HepG2 (cell line): Measurements from ENCODE around the gene MYL9. TPM values are rescaled to one million over a fixed set of nuclear protein-coding genes. Genes with fewer than 3 reads are reported as not detected.

Experiments
- ESRRA ChIP-seq: sonication (generic); formaldehyde crosslinking; IDR thresholded peaks from 2 replicates; pipeline ENCODE4 v1.5.1; 2020; ENCODE audit warnings: mild to moderate bottlenecking, low read depth, missing genetic modification reagents
- HOXD1 ChIP-seq: sonication (generic); formaldehyde crosslinking; IDR thresholded peaks from 2 replicates; pipeline ENCODE4 v1.5.0; 2020; ENCODE audit warnings: missing genetic modification reagents
- KLF15 ChIP-seq: sonication (generic); formaldehyde crosslinking; IDR thresholded peaks from 2 replicates; pipeline ENCODE4 v1.8.1; 2023; ENCODE audit warnings: borderline replicate concordance, mild to moderate bottlenecking, inconsistent platforms, missing genetic modification reagents, mixed read lengths
- MTF1 ChIP-seq: sonication (generic); formaldehyde crosslinking; IDR thresholded peaks from 2 replicates; pipeline ENCODE4 v1.5.0; 2020; ENCODE audit warnings: missing genetic modification reagents
- MXD4 ChIP-seq: IDR thresholded peaks from 2 replicates; pipeline ENCODE4 v1.6.1; 2016; ENCODE audit warnings: mild to moderate bottlenecking, missing biosample characterization, missing genetic modification reagents
- PITX1 ChIP-seq: sonication (generic); formaldehyde crosslinking; IDR thresholded peaks from 2 replicates; pipeline ENCODE4 v1.5.1; 2020; ENCODE audit warnings: mild to moderate bottlenecking, missing genetic modification reagents
- RAD21 ChIP-seq: fragments of 450-650 bp; formaldehyde crosslinking; IDR thresholded peaks from 2 replicates; pipeline ENCODE4 v1.5.0; 2020; ENCODE audit warnings: mild to moderate bottlenecking
- REXO4 ChIP-seq: sonication (generic); formaldehyde crosslinking; IDR thresholded peaks from 2 replicates; pipeline ENCODE4 v1.8.0; 2022; ENCODE audit warnings: missing genetic modification reagents, mild to moderate bottlenecking, borderline replicate concordance
- RFXAP ChIP-seq: sonication (generic); formaldehyde crosslinking; IDR thresholded peaks from 2 replicates; pipeline ENCODE4 v1.4.0; 2020; ENCODE audit warnings: missing genetic modification reagents, borderline replicate concordance
- U2AF2 ChIP-seq: fragments of 200-400 bp; formaldehyde crosslinking; IDR thresholded peaks from 2 replicates; pipeline ENCODE4 v1.6.1; 2017; ENCODE audit warnings: low read depth, mild to moderate bottlenecking, low read length
- ZBTB26 ChIP-seq: IDR thresholded peaks from 2 replicates; pipeline ENCODE4 v1.6.1; 2016; ENCODE audit warnings: missing compliant biosample characterization, missing genetic modification reagents, borderline replicate concordance
- ZBTB38 ChIP-seq: sonication (generic); formaldehyde crosslinking; IDR thresholded peaks from 2 replicates; pipeline ENCODE4 v1.5.1; 2020; ENCODE audit warnings: mild to moderate bottlenecking, missing genetic modification reagents
- ZNF121 ChIP-seq: sonication (generic); formaldehyde crosslinking; IDR thresholded peaks from 2 replicates; pipeline ENCODE4 v1.5.0; 2020; ENCODE audit warnings: mild to moderate bottlenecking, missing genetic modification reagents
- ZNF224 ChIP-seq: sonication (generic); formaldehyde crosslinking; IDR thresholded peaks from 2 replicates; pipeline ENCODE4 v1.5.0; 2020; ENCODE audit warnings: mild to moderate bottlenecking, missing genetic modification reagents
- ZNF274 ChIP-seq: sonication (generic); formaldehyde crosslinking; IDR thresholded peaks from 2 replicates; pipeline ENCODE4 v1.5.1; 2020; ENCODE audit warnings: mild to moderate bottlenecking, missing genetic modification reagents
- ZNF431 ChIP-seq: sonication (generic); formaldehyde crosslinking; IDR thresholded peaks from 2 replicates; pipeline ENCODE4 v1.9.0; 2022; ENCODE audit warnings: missing genetic modification reagents, low read depth, mild to moderate bottlenecking, borderline replicate concordance
- ZNF468 ChIP-seq: sonication (generic); formaldehyde crosslinking; IDR thresholded peaks from 2 replicates; pipeline ENCODE4 v1.8.0; 2022; ENCODE audit warnings: mild to moderate bottlenecking, moderate library complexity, missing genetic modification reagents
- ZNF564 ChIP-seq: sonication (generic); formaldehyde crosslinking; IDR thresholded peaks from 2 replicates; pipeline ENCODE4 v1.8.1; 2023; ENCODE audit warnings: mild to moderate bottlenecking, missing genetic modification reagents
- ZSCAN9 ChIP-seq: IDR thresholded peaks from 2 replicates; pipeline ENCODE4 v1.6.1; 2016; ENCODE audit warnings: borderline replicate concordance
- polyA plus RNA-seq, 8 experiments: library from polyadenylated mRNA; depleted of rRNA in 3 of 8; stranded (reverse) in 7 of 8; unstranded in 1 of 8; fragments of >200 nt; fragmentation: Illumina TruSeq in 4 of 8; extraction: Trizol in 4 of 8; gene quantifications; 2 replicates each; pipeline versions ENCODE4 v1.2.1 to v1.2.3, GENCODE V29; 2011 to 2016; ENCODE audit warnings: low read depth in 4 of 8, missing spikeins in 1 of 8, mixed read lengths in 1 of 8; ENCODE audit not compliant: insufficient read depth in 1 of 8
- total RNA-seq, 5 experiments: library from RNA; depleted of rRNA; stranded (reverse); fragments of >200 nt; fragmentation: Illumina TruSeq; extraction: Trizol; gene quantifications; 2 replicates each; pipeline ENCODE4 v1.2.3, GENCODE V29; 2016; ENCODE audit warnings: low read depth in 1 of 5
- TF ChIP-seq, protein P1 (sequence below): IDR thresholded peaks from 2 replicates; pipeline ENCODE4 v1.6.1; 2012; ENCODE audit warnings: low read length, improper control_type of control experiment
- TF ChIP-seq, protein P2 (sequence below): sonication (generic); formaldehyde crosslinking; conservative IDR thresholded peaks from 2 replicates; pipeline ENCODE4 v1.5.0; 2020; ENCODE audit warnings: missing genetic modification reagents
- TF ChIP-seq, protein P3 (sequence below): sonication (generic); formaldehyde crosslinking; IDR thresholded peaks from 2 replicates; pipeline ENCODE4 v1.4.0; 2020; ENCODE audit warnings: missing genetic modification reagents
- TF ChIP-seq, protein P4 (sequence below): IDR thresholded peaks from 2 replicates; pipeline ENCODE4 v1.6.1; 2016; ENCODE audit warnings: missing genetic modification reagents, missing compliant biosample characterization

Gene MYL9
- total and polyA plus RNA-seq, 2 of the 13 experiments (the other 11 are each of a cell fraction or from before 2014, with no cell fraction given) = 0.87 to 2.2 TPM

DNA sequence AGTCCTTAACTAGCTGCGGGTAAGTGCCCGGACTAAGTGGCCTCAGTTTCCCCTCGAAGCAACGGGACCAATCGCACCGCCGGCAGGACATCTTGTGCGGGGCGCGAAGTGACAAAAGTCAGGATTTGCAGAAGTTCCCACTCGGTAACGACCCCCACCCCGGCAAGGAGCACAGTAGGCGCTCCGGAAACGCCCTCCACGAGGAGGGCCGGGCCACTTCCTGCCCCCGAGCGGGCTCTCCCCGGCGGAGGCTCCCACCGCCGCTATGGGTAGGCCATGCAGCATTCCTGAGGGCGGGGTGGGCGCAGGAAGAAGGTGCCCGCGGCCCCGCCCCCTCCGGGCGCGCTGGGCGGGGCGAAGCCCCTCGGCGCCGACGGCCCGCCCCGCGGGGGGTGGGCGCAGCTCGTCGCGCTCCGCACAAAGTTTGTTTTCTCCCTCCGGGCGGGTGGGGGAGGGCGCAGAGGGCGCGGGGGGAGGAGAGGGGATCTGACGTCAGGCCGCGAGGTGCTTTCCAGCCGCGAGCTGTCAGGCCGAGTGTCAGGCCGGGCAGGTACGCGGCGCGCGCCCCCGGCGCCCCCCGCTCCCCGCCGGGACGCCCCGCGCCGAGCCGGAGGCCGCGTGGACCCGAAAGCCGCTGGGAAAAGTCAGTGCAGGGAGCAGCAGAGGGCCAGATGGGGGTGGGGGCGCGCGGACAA, 31.9 kb downstream of the MYL9 start, which contains the start of gene TGIF2 (continued):
- TF ChIP-seq RAD21 (CRISPR knock-in tag) (peak; percentile 55), PITX1 (CRISPR knock-in tag) (peak; percentile 74; the same call in 1 of the 2 replicates), ZNF121 (CRISPR knock-in tag) (no peak), ZSCAN9 (CRISPR knock-in tag) (peak; percentile 93; the same call in 1 of the 2 replicates), ZNF468 (CRISPR knock-in tag) (peak; percentile 77; the same call in 1 of the 2 replicates), ZNF564 (peak; percentile 76), KLF15 (CRISPR knock-in tag) (peak; percentile 89; the same call in 1 of the 2 replicates), HOXD1 (CRISPR knock-in tag) (peak; percentile 71), ZBTB26 (no peak), REXO4 (CRISPR knock-in tag) (no peak), U2AF2 (peak; percentile 52; the same call in 1 of the 2 replicates), MXD4 (peak; percentile 65; the same call in 1 of the 2 replicates), MTF1 (CRISPR knock-in tag) (no peak; the same call in 1 of the 2 replicates), ZBTB38 (CRISPR knock-in tag) (peak; percentile 71; the same call in 1 of the 2 replicates), ZNF274 (peak; percentile 92), ZNF224 (no peak; the same call in 1 of the 2 replicates), ZNF431 (CRISPR knock-in tag) (peak; percentile 85), RFXAP (peak; percentile 56; the same call in 1 of the 2 replicates), ESRRA (CRISPR knock-in tag) (peak; percentile 80)
- TF ChIP-seq, protein P1, sequence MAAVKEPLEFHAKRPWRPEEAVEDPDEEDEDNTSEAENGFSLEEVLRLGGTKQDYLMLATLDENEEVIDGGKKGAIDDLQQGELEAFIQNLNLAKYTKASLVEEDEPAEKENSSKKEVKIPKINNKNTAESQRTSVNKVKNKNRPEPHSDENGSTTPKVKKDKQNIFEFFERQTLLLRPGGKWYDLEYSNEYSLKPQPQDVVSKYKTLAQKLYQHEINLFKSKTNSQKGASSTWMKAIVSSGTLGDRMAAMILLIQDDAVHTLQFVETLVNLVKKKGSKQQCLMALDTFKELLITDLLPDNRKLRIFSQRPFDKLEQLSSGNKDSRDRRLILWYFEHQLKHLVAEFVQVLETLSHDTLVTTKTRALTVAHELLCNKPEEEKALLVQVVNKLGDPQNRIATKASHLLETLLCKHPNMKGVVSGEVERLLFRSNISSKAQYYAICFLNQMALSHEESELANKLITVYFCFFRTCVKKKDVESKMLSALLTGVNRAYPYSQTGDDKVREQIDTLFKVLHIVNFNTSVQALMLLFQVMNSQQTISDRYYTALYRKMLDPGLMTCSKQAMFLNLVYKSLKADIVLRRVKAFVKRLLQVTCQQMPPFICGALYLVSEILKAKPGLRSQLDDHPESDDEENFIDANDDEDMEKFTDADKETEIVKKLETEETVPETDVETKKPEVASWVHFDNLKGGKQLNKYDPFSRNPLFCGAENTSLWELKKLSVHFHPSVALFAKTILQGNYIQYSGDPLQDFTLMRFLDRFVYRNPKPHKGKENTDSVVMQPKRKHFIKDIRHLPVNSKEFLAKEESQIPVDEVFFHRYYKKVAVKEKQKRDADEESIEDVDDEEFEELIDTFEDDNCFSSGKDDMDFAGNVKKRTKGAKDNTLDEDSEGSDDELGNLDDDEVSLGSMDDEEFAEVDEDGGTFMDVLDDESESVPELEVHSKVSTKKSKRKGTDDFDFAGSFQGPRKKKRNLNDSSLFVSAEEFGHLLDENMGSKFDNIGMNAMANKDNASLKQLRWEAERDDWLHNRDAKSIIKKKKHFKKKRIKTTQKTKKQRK = no peak
- TF ChIP-seq, protein P2, sequence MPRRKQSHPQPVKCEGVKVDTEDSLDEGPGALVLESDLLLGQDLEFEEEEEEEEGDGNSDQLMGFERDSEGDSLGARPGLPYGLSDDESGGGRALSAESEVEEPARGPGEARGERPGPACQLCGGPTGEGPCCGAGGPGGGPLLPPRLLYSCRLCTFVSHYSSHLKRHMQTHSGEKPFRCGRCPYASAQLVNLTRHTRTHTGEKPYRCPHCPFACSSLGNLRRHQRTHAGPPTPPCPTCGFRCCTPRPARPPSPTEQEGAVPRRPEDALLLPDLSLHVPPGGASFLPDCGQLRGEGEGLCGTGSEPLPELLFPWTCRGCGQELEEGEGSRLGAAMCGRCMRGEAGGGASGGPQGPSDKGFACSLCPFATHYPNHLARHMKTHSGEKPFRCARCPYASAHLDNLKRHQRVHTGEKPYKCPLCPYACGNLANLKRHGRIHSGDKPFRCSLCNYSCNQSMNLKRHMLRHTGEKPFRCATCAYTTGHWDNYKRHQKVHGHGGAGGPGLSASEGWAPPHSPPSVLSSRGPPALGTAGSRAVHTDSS (CRISPR knock-in tag) = no peak
- TF ChIP-seq, protein P3, sequence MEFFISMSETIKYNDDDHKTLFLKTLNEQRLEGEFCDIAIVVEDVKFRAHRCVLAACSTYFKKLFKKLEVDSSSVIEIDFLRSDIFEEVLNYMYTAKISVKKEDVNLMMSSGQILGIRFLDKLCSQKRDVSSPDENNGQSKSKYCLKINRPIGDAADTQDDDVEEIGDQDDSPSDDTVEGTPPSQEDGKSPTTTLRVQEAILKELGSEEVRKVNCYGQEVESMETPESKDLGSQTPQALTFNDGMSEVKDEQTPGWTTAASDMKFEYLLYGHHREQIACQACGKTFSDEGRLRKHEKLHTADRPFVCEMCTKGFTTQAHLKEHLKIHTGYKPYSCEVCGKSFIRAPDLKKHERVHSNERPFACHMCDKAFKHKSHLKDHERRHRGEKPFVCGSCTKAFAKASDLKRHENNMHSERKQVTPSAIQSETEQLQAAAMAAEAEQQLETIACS (CRISPR knock-in tag) = peak; percentile 71; the same call in 1 of the 2 replicates
- TF ChIP-seq, protein P4, sequence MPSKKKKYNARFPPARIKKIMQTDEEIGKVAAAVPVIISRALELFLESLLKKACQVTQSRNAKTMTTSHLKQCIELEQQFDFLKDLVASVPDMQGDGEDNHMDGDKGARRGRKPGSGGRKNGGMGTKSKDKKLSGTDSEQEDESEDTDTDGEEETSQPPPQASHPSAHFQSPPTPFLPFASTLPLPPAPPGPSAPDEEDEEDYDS (CRISPR knock-in tag) = peak; percentile 80
